OCI-LY7 (cell line): ENCODE results near the gene CNP. TPM values are rescaled to one million over a fixed set of nuclear protein-coding genes. Genes with fewer than 3 reads are reported as not detected.

ENCODE experiments used
- BruUV-seq: library from RNA; stranded (reverse); fragments of 400-500 nt; replicated peaks from 2 replicates; lab custom pipeline; 2021; lab: Mats Ljungman, UMichigan
- CTCF ChIA-PET: fragments of 300-600 bp; sonication (Branson Sonifier 250); formaldehyde crosslinking; loops from one replicate; lab custom pipeline; 2022; ENCODE audit warnings: antibody characterized with exemption; ENCODE audit not compliant: unreplicated experiment; lab: Charles Lee
- POLR2A ChIA-PET: fragments of 300-600 bp; sonication (Branson Sonifier 250); formaldehyde crosslinking; loops from one replicate; lab custom pipeline; 2022; ENCODE audit warnings: antibody characterized with exemption; lab: Charles Lee
- DNase-seq: peaks from one replicate; pipeline ENCODE4 v3.0.0-alpha.2; 2015; ENCODE audit warnings: low spot score
- H2AFZ ChIP-seq: fragments of 200-600 bp; sonication (generic), shearing (Covaris generic); 2 replicates; pipeline ENCODE4 v1.6.1; 2014; ENCODE audit warnings: mild to moderate bottlenecking, antibody characterized with exemption, low read length, moderate library complexity
- H3K27ac ChIP-seq: fragments of 200-600 bp; sonication (generic); 2 replicates; pipeline ENCODE4 v1.5.1; 2014; ENCODE audit warnings: mixed run types, low read depth, mild to moderate bottlenecking, moderate library complexity, low read length, inconsistent platforms; ENCODE audit not compliant: poor library complexity, severe bottlenecking
- H3K36me3 ChIP-seq: fragments of 200-600 bp; sonication (generic); 2 replicates; pipeline ENCODE4 v1.6.1; 2014; ENCODE audit warnings: mild to moderate bottlenecking, antibody characterized with exemption, low read length, moderate library complexity, mixed read lengths; ENCODE audit not compliant: insufficient read depth
- H3K4me1 ChIP-seq: fragments of 200-600 bp; sonication (generic); 2 replicates; pipeline ENCODE4 v1.5.1; 2014; ENCODE audit warnings: mild to moderate bottlenecking, low read length; ENCODE audit not compliant: insufficient read depth, poor library complexity, severe bottlenecking
- H3K4me2 ChIP-seq: fragments of 200-600 bp; sonication (generic); 2 replicates; pipeline ENCODE4 v1.6.1; 2014; ENCODE audit warnings: mild to moderate bottlenecking, low read length
- H3K4me3 ChIP-seq: fragments of 200-600 bp; sonication (generic); 2 replicates; pipeline ENCODE4 v1.5.1; 2014; ENCODE audit warnings: mild to moderate bottlenecking, low read depth, low read length; ENCODE audit not compliant: poor library complexity, severe bottlenecking
- H3K79me2 ChIP-seq: fragments of 200-600 bp; sonication (generic); 2 replicates; pipeline ENCODE4 v1.6.1; 2016; ENCODE audit warnings: low read depth, mild to moderate bottlenecking, low read length, moderate library complexity, mixed read lengths; ENCODE audit not compliant: insufficient read depth
- H3K9me2 ChIP-seq: fragments of 200-600 bp; sonication (generic); 2 replicates; pipeline ENCODE4 v1.6.1; 2016; ENCODE audit warnings: mild to moderate bottlenecking, low read length, mixed read lengths; ENCODE audit not compliant: insufficient read depth
- H3K9me3 ChIP-seq: fragments of 200-600 bp; sonication (generic); 2 replicates; pipeline ENCODE4 v1.6.1; 2014; ENCODE audit warnings: mild to moderate bottlenecking, mixed run types, low read length, mixed read lengths
- H4K20me1 ChIP-seq: fragments of 200-600 bp; sonication (generic); 2 replicates; pipeline ENCODE4 v1.6.1; 2014; ENCODE audit warnings: mild to moderate bottlenecking, antibody characterized with exemption, low read length, moderate library complexity, mixed read lengths; ENCODE audit not compliant: insufficient read depth
- CTCF ChIP-seq: fragments of 200-600 bp; sonication (generic); conservative IDR thresholded peaks from 2 replicates; pipeline ENCODE4 v1.5.1; 2014; ENCODE audit warnings: mild to moderate bottlenecking, antibody characterized with exemption, low read length, moderate library complexity, mixed read lengths
- EZH2phosphoT487 ChIP-seq: fragments of 200-600 bp; sonication (generic); IDR thresholded peaks from 2 replicates; pipeline ENCODE4 v1.6.1; 2018; ENCODE audit warnings: low read depth, borderline replicate concordance, mild to moderate bottlenecking, mixed run types, antibody characterized with exemption, low read length, moderate library complexity, mixed read lengths
- intact Hi-C: fragments of 100-400 bp; cut with micrococcal nuclease; formaldehyde crosslinking; loops from one replicate; pipeline ENCODE4 v1.10.0; 2022; ENCODE audit not compliant: unreplicated experiment
- total RNA-seq, 2 experiments: library from RNA; depleted of rRNA in 1 of 2; stranded (reverse); fragments of >200 nt in 1 of 2; shearing (Covaris generic) in 1 of 2; gene quantifications; 2 replicates each; pipeline ENCODE4 v1.2.3, GENCODE V29; 2014 to 2022

The CNP gene
- total RNA-seq, 2 experiments from 2014 or later = 34.1 to 50.6 TPM

GRCh38 chr17:41987642-41988041 lies 21.0 kb downstream of the CNP start:
- ChIA-PET POLR2A (interaction anchor here (0.6 to 2.8 kb wide), 4 partner anchors 8 to 133 kb away, joined by 3 to 7 read pairs (median 3); no protein-coding TSS in a partner anchor), CTCF (interaction anchor here (1.0 kb wide), 1 partner anchor 9 kb away, joined by 3 read pairs; no protein-coding TSS in a partner anchor)
- Histone ChIP-seq H3K4me2 (no peak overlapping the region), H3K27ac (peak overlapping the region; percentile 16), H3K4me3 (no peak overlapping the region), H4K20me1 (no peaks in the 10 kb centered on the region), H3K9me3 (no peaks in the 10 kb centered on the region), H3K9me2 (no peaks in the 10 kb centered on the region), H2AFZ (no peak overlapping the region), H3K36me3 (peaks cover 97% of the 10 kb centered on the region), H3K4me1 (peaks cover 12% of the 10 kb centered on the region), H3K79me2 (no peaks in the 10 kb centered on the region)
- BruUV-seq = no TSS peak
- TF ChIP-seq EZH2phosphoT487 = no peak
- no peak for TF ChIP-seq CTCF
- peak; percentile 51 for DNase-seq
- intact Hi-C loops = no loop called here

GRCh38 chr17:41988418-41988817 lies 21.8 kb downstream of the CNP start:
- H3K4me3 ChIP-seq = no peak overlapping the region
- no peak overlapping the region for H3K4me2 ChIP-seq
- ChIA-PET POLR2A (interaction anchor here (0.8 kb wide), 1 partner anchor 17 kb away, joined by 3 read pairs; no protein-coding TSS in a partner anchor), CTCF (no interaction called here)
- no peaks in the 10 kb centered on the region for H3K9me3 ChIP-seq
- no peaks in the 10 kb centered on the region for H3K9me2 ChIP-seq
- H3K36me3 ChIP-seq = peaks cover 97% of the 10 kb centered on the region
- H3K79me2 ChIP-seq = no peaks in the 10 kb centered on the region
- no peak overlapping the region for H2AFZ ChIP-seq
- peak overlapping the region; percentile 16 for H3K27ac ChIP-seq
- TF ChIP-seq CTCF = no peak
- no peak for TF ChIP-seq EZH2phosphoT487
- no peak for DNase-seq
- no TSS peak for BruUV-seq
- intact Hi-C loops = no loop called here
- no peaks in the 10 kb centered on the region for H4K20me1 ChIP-seq
- H3K4me1 ChIP-seq = peaks cover 12% of the 10 kb centered on the region

- no TSS peak for BruUV-seq
- no peak overlapping the region for H2AFZ ChIP-seq
- no peak for TF ChIP-seq CTCF
- TF ChIP-seq EZH2phosphoT487 = no peak
- no peaks in the 10 kb centered on the region for H3K9me3 ChIP-seq
- peaks cover 7% of the 10 kb centered on the region; the same call in 1 of the 2 replicates for H3K79me2 ChIP-seq
- POLR2A ChIA-PET = interaction anchor here (0.5 kb wide), 1 partner anchor 17 kb away, joined by 3 read pairs; no protein-coding TSS in a partner anchor
- no peak overlapping the region for H3K4me2 ChIP-seq
- no peak overlapping the region for H3K27ac ChIP-seq
- peaks cover 2% of the 10 kb centered on the region; the same call in 1 of the 2 replicates for H4K20me1 ChIP-seq
- H3K4me1 ChIP-seq = peaks cover 8% of the 10 kb centered on the region
- intact Hi-C loops = no loop called here
- peaks cover 97% of the 10 kb centered on the region for H3K36me3 ChIP-seq
- CTCF ChIA-PET = interaction anchor here (0.5 kb wide), 1 partner anchor 118 kb away, joined by 4 read pairs; no protein-coding TSS in a partner anchor
- no peaks in the 10 kb centered on the region for H3K9me2 ChIP-seq
- H3K4me3 ChIP-seq = no peak overlapping the region
- no peak for DNase-seq
These were observed 23.3 kb downstream of the CNP start for GRCh38 chr17:41989702-41990419.
